IPS-18a (cell line): Measurements from ENCODE around the gene TRIOBP.

Experiments used
- H3K27ac ChIP-seq: one replicate; pipeline ENCODE4 v1.5.1; 2013; ENCODE audit warnings: low read length
- H3K27me3 ChIP-seq: one replicate; pipeline ENCODE4 v1.6.1; 2013; ENCODE audit warnings: mild to moderate bottlenecking, low read length; ENCODE audit not compliant: control insufficient read depth, insufficient read depth
- H3K36me3 ChIP-seq: one replicate; pipeline ENCODE4 v1.6.1; 2013; ENCODE audit warnings: low read depth, low read length; ENCODE audit not compliant: control insufficient read depth
- H3K4me1 ChIP-seq: one replicate; pipeline ENCODE4 v1.6.1; 2013; ENCODE audit warnings: low read depth, low read length; ENCODE audit not compliant: control insufficient read depth
- H3K4me3 ChIP-seq: one replicate; pipeline ENCODE4 v1.5.1; 2013; ENCODE audit warnings: low read length
- H3K9ac ChIP-seq: one replicate; pipeline ENCODE4 v1.6.1; 2013; ENCODE audit warnings: mild to moderate bottlenecking, low read length, moderate library complexity
- H3K9me3 ChIP-seq: one replicate; pipeline ENCODE4 v1.6.1; 2013; ENCODE audit warnings: low read depth, low read length; ENCODE audit not compliant: control insufficient read depth

The TRIOBP gene

GRCh38 chr22:37749831-37750595 is 53.2 kb downstream of the TRIOBP start:
- Histone ChIP-seq H3K4me1 (peaks cover 8% of the 10 kb centered on the region), H3K9me3 (no peaks in the 10 kb centered on the region), H3K27ac (no peak overlapping the region), H3K27me3 (peaks cover 20% of the 10 kb centered on the region), H3K36me3 (no peaks in the 10 kb centered on the region), H3K4me3 (no peak overlapping the region), H3K9ac (no peak overlapping the region)

- H3K27me3 ChIP-seq = peaks cover 16% of the 10 kb centered on the region
- H3K9ac ChIP-seq = no peak overlapping the region
- H3K4me1 ChIP-seq = peaks cover 6% of the 10 kb centered on the region
- H3K4me3 ChIP-seq = no peak overlapping the region
- no peaks in the 10 kb centered on the region for H3K9me3 ChIP-seq
- peaks cover under 1% of the 10 kb centered on the region for H3K36me3 ChIP-seq
- no peak overlapping the region for H3K27ac ChIP-seq
Measured at GRCh38 chr22:37750596-37751162, 53.8 kb downstream of the TRIOBP start.

- Histone ChIP-seq H3K4me1 (peaks cover 6% of the 10 kb centered on the region), H3K36me3 (peaks cover 9% of the 10 kb centered on the region), H3K9ac (no peak overlapping the region), H3K27me3 (peaks cover 16% of the 10 kb centered on the region), H3K9me3 (no peaks in the 10 kb centered on the region), H3K4me3 (no peak overlapping the region), H3K27ac (no peak overlapping the region)
Measured at GRCh38 chr22:37751449-37752188, 54.8 kb downstream of the TRIOBP start.

GRCh38 chr22:37752189-37753087 is 55.6 kb downstream of the TRIOBP start:
- Histone ChIP-seq H3K36me3 (peaks cover 10% of the 10 kb centered on the region), H3K27me3 (peaks cover 16% of the 10 kb centered on the region), H3K4me1 (peaks cover 5% of the 10 kb centered on the region), H3K9me3 (no peaks in the 10 kb centered on the region), H3K9ac (no peak overlapping the region), H3K4me3 (no peak overlapping the region), H3K27ac (no peak overlapping the region)

- Histone ChIP-seq H3K27ac (no peak overlapping the region), H3K4me3 (no peak overlapping the region), H3K9me3 (no peaks in the 10 kb centered on the region), H3K27me3 (peaks cover 8% of the 10 kb centered on the region), H3K9ac (no peak overlapping the region), H3K36me3 (peaks cover 18% of the 10 kb centered on the region), H3K4me1 (no peaks in the 10 kb centered on the region)
Measured at GRCh38 chr22:37753746-37754145, 56.9 kb downstream of the TRIOBP start.

GRCh38 chr22:37757663-37758062 is 60.8 kb downstream of the TRIOBP start:
- Histone ChIP-seq H3K27ac (no peak overlapping the region), H3K9ac (no peak overlapping the region), H3K4me3 (no peak overlapping the region), H3K9me3 (no peaks in the 10 kb centered on the region), H3K36me3 (peaks cover 26% of the 10 kb centered on the region), H3K4me1 (no peaks in the 10 kb centered on the region), H3K27me3 (no peaks in the 10 kb centered on the region)

GRCh38 chr22:37758694-37759093 is 61.8 kb downstream of the TRIOBP start:
- Histone ChIP-seq H3K27ac (no peak overlapping the region), H3K9me3 (no peaks in the 10 kb centered on the region), H3K27me3 (no peaks in the 10 kb centered on the region), H3K36me3 (peaks cover 26% of the 10 kb centered on the region), H3K4me1 (no peaks in the 10 kb centered on the region), H3K4me3 (no peak overlapping the region), H3K9ac (no peak overlapping the region)

- H3K9me3 ChIP-seq = no peaks in the 10 kb centered on the region
- H3K4me1 ChIP-seq = no peaks in the 10 kb centered on the region
- H3K9ac ChIP-seq = no peak overlapping the region
- H3K36me3 ChIP-seq = peaks cover 26% of the 10 kb centered on the region
- H3K27me3 ChIP-seq = no peaks in the 10 kb centered on the region
- H3K4me3 ChIP-seq = no peak overlapping the region
- no peak overlapping the region for H3K27ac ChIP-seq
Measured at GRCh38 chr22:37759281-37759680, 62.4 kb downstream of the TRIOBP start.

GRCh38 chr22:37760152-37760551 is 63.3 kb downstream of the TRIOBP start:
- Histone ChIP-seq H3K27ac (no peak overlapping the region), H3K4me1 (no peaks in the 10 kb centered on the region)

GRCh38 chr22:37762389-37762836 is 65.6 kb downstream of the TRIOBP start:
- Histone ChIP-seq H3K4me1 (no peaks in the 10 kb centered on the region), H3K4me3 (no peak overlapping the region), H3K27me3 (no peaks in the 10 kb centered on the region), H3K36me3 (peaks cover 16% of the 10 kb centered on the region), H3K27ac (no peak overlapping the region), H3K9me3 (no peaks in the 10 kb centered on the region), H3K9ac (no peak overlapping the region)

More at GRCh38 chr22:37760152-37760551, 63.3 kb downstream of the TRIOBP start:
- H3K9ac ChIP-seq = no peak overlapping the region
- no peaks in the 10 kb centered on the region for H3K9me3 ChIP-seq
- H3K27me3 ChIP-seq = no peaks in the 10 kb centered on the region
- H3K36me3 ChIP-seq = peaks cover 26% of the 10 kb centered on the region
- H3K4me3 ChIP-seq = no peak overlapping the region

- H3K4me1 ChIP-seq = no peaks in the 10 kb centered on the region
- H3K36me3 ChIP-seq = peaks cover 14% of the 10 kb centered on the region
- no peak overlapping the region for H3K9ac ChIP-seq
- no peak overlapping the region for H3K4me3 ChIP-seq
- no peaks in the 10 kb centered on the region for H3K9me3 ChIP-seq
- H3K27me3 ChIP-seq = no peaks in the 10 kb centered on the region
- no peak overlapping the region for H3K27ac ChIP-seq
Measured at GRCh38 chr22:37763012-37763411, 66.2 kb downstream of the TRIOBP start.
